ENCODE measurements around the gene RNF212B.

GRCh38 chr14:23217032-23218020, 20.4 kb upstream of the RNF212B start:
- TF ChIP-seq CTCF (conservative IDR thresholded peaks at IDR 0.05 in 1 of 2, IDR thresholded peaks at IDR 0.05 in 1 of 2; ENCODE audit: extremely low read depth in 1 of 2, insufficient read depth in 1 of 2, low read depth in 1 of 2, low read length in 2 of 2) (no peak), EZH2 (IDR thresholded peaks at IDR 0.05; ENCODE audit: borderline replicate concordance, low read length) (no peak)

All from mammary epithelial cell (primary cell).